Measurements from ENCODE around the gene PAF1. TPM values are rescaled to one million over a fixed set of nuclear protein-coding genes. Genes with fewer than 3 reads are reported as not detected.

The PAF1 gene
- total RNA-seq, 1 experiment from 2014 or later = 47.0 TPM

- H3K36me3 Mint-ChIP-seq (ENCODE audit: insufficient read depth, unreplicated experiment) = peaks cover 9% of the 10 kb centered on the region
- no peaks in the 10 kb centered on the region for H3K27me3 Mint-ChIP-seq (ENCODE audit: insufficient read depth, unreplicated experiment)
- ChIA-PET CTCF (interaction anchor here (0.6 to 3.0 kb wide), 3 partner anchors 11 to 172 kb away, joined by 5 to 20 read pairs (median 6); partner anchors contain the start of gene PLEKHG2), POLR2A (interaction anchor here (1.4 to 4.8 kb wide), 8 partner anchors 8 to 59 kb away, joined by 4 to 56 read pairs (median 12); partner anchors contain the start of genes MED29, PAF1, PLEKHG2 and RPS16)
- H3K4me1 Mint-ChIP-seq (ENCODE audit: insufficient read depth, unreplicated experiment) = peaks cover 48% of the 10 kb centered on the region
- intact Hi-C loops (cut with micrococcal nuclease) = no loop called here
- no peak for DNase-seq (ENCODE audit: unreplicated experiment)
- no peaks in the 10 kb centered on the region for H3K9me3 Mint-ChIP-seq (ENCODE audit: unreplicated experiment)
- peak overlapping the region; percentile 100 for H3K27ac Mint-ChIP-seq (ENCODE audit: low read depth, unreplicated experiment)
- no TSS peak for BruUV-seq (replicated peaks)
- no peak overlapping the region for H3K4me3 Mint-ChIP-seq (ENCODE audit: unreplicated experiment)
- TF ChIP-seq CTCF (IDR thresholded peaks at IDR 0.05; ENCODE audit: unreplicated experiment) = no peak
These were observed 10.2 kb upstream of the PAF1 start for GRCh38 chr19:39401070-39401548.

- no peak for DNase-seq (ENCODE audit: unreplicated experiment)
- Mint-ChIP-seq H3K27me3 (ENCODE audit: insufficient read depth, unreplicated experiment) (no peaks in the 10 kb centered on the region), H3K4me1 (ENCODE audit: insufficient read depth, unreplicated experiment) (peaks cover 45% of the 10 kb centered on the region), H3K9me3 (ENCODE audit: unreplicated experiment) (no peaks in the 10 kb centered on the region), H3K4me3 (ENCODE audit: unreplicated experiment) (no peak overlapping the region), H3K36me3 (ENCODE audit: insufficient read depth, unreplicated experiment) (peaks cover 9% of the 10 kb centered on the region), H3K27ac (ENCODE audit: low read depth, unreplicated experiment) (no peak overlapping the region)
- ChIA-PET POLR2A (interaction anchor here (0.6 to 4.8 kb wide), 7 partner anchors 9 to 58 kb away, joined by 3 to 56 read pairs (median 4); partner anchors contain the start of genes MED29, PAF1, PLEKHG2 and RPS16), CTCF (interaction anchor here (0.6 to 3.0 kb wide), 2 partner anchors 12 to 14 kb away, joined by 4 to 20 read pairs; partner anchors contain the start of gene PLEKHG2)
- intact Hi-C loops (cut with micrococcal nuclease) = no loop called here
- no peak for TF ChIP-seq CTCF (IDR thresholded peaks at IDR 0.05; ENCODE audit: unreplicated experiment)
- no TSS peak for BruUV-seq (replicated peaks)
These were observed 9.2 kb upstream of the PAF1 start for GRCh38 chr19:39400061-39400460.

DNA sequence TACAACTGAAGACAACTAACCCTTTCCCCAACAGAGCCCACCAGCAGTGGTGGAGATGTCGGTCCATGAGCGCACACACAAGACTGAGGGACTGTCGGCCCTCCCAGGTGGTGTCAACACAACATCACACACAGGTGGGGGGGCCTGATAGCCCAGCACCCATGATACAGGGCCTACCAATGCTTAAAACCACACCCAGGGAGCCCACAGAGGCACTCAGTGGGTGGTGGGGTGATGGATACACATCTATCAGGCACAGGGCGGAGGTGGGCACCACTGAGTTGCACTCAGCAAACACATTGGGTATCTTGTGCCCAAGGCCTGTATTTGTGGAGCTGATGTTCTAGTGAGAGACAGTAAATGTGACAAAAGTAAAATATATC is 8.8 kb upstream of the PAF1 start:
- H3K27me3 Mint-ChIP-seq (ENCODE audit: insufficient read depth, unreplicated experiment) = no peaks in the 10 kb centered on the region
- peaks cover 13% of the 10 kb centered on the region for H3K36me3 Mint-ChIP-seq (ENCODE audit: insufficient read depth, unreplicated experiment)
- H3K4me1 Mint-ChIP-seq (ENCODE audit: insufficient read depth, unreplicated experiment) = peaks cover 45% of the 10 kb centered on the region
- TF ChIP-seq CTCF (IDR thresholded peaks at IDR 0.05; ENCODE audit: unreplicated experiment) = no peak
- no peak overlapping the region for H3K4me3 Mint-ChIP-seq (ENCODE audit: unreplicated experiment)
- H3K27ac Mint-ChIP-seq (ENCODE audit: low read depth, unreplicated experiment) = peak overlapping the region; percentile 92
- CTCF ChIA-PET = interaction anchor here (3.0 to 4.2 kb wide), 2 partner anchors 12 kb away, joined by 20 to 80 read pairs; partner anchors contain the start of gene PLEKHG2
- POLR2A ChIA-PET = interaction anchor here (0.6 to 4.8 kb wide), 8 partner anchors 9 to 58 kb away, joined by 3 to 110 read pairs (median 6); partner anchors contain the start of genes MED29, PAF1, PLEKHG2 and RPS16
- DNase-seq (ENCODE audit: unreplicated experiment) = no peak
- no peaks in the 10 kb centered on the region for H3K9me3 Mint-ChIP-seq (ENCODE audit: unreplicated experiment)
- no TSS peak for BruUV-seq (replicated peaks)
- intact Hi-C loops (cut with micrococcal nuclease) = loop anchor here (5.0 kb wide), 1 partner anchor 133 kb away; the partner anchor contains the start of gene EID2B

DNA sequence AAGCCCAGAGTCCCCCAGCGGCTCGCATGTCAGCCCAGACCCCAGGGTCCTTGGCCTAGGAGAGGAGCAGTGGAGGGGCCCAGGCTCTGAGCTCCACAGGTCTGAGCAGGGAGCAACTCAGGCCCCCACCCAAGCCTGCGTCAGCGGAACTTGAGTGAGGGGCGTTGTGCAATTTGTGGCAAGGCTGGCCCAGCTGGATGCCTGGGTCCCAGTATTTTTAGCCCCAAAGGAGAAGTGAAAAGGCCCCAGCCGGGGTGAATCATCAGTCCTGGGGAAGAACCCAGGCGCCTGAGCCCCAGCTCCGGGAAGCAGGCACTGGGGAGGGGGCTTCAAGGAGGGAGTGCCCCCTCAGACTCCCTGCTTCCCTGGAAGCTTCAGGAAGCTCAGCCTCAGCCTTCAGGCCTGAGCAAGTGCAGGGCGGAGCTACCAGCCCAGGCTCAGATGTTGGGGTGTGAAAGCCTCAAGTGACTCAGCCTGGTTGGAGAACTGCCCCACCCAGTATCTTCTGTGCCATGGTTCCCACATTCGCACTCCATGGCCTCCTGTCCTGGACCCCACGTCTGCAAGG is 7.5 kb upstream of the PAF1 start:
- Mint-ChIP-seq H3K4me1 (ENCODE audit: insufficient read depth, unreplicated experiment) (peaks cover 45% of the 10 kb centered on the region), H3K4me3 (ENCODE audit: unreplicated experiment) (peak overlapping the region; percentile 10), H3K27ac (ENCODE audit: low read depth, unreplicated experiment) (peak overlapping the region; percentile 92), H3K36me3 (ENCODE audit: insufficient read depth, unreplicated experiment) (peaks cover 26% of the 10 kb centered on the region), H3K27me3 (ENCODE audit: insufficient read depth, unreplicated experiment) (no peaks in the 10 kb centered on the region), H3K9me3 (ENCODE audit: unreplicated experiment) (no peaks in the 10 kb centered on the region)
- DNase-seq (ENCODE audit: unreplicated experiment) = peak; percentile 95
- ChIA-PET POLR2A (interaction anchor here (0.6 to 5.0 kb wide), 16 partner anchors 10 to 1006 kb away, joined by 3 to 121 read pairs (median 4); partner anchors contain the start of genes EID2B, PLEKHG2, RPS16 and SAMD4B), CTCF (interaction anchor here (0.5 to 4.2 kb wide), 19 partner anchors 8 to 447 kb away, joined by 3 to 80 read pairs (median 4); partner anchors contain the start of genes EID2B, PLEKHG2 and ZFP36)
- intact Hi-C loops (cut with micrococcal nuclease) = loop anchor here (5.0 kb wide), 1 partner anchor 134 kb away; the partner anchor contains the start of gene EID2B
- no peak for TF ChIP-seq CTCF (IDR thresholded peaks at IDR 0.05; ENCODE audit: unreplicated experiment)
- no TSS peak for BruUV-seq (replicated peaks)

Measured in MCF 10A (cell line).